MM.1S (cell line): ENCODE results near the gene POLR2M.

Source experiments
- CTCF ChIP-seq: fragments of 300-600 bp; sonication (generic); IDR thresholded peaks from 2 replicates; pipeline ENCODE4 v1.5.1; 2016; ENCODE audit warnings: antibody characterized with exemption, low read length, mixed read lengths
- EZH2 ChIP-seq: fragments of 300-600 bp; sonication (generic); optimal IDR thresholded peaks from 2 replicates; pipeline ENCODE3; 2017; ENCODE audit warnings: low read depth, mild to moderate bottlenecking, antibody characterized with exemption, low read length, mixed read lengths
- EZH2phosphoT487 ChIP-seq: fragments of 300-600 bp; sonication (generic); IDR thresholded peaks from 2 replicates; pipeline ENCODE4 v1.6.1; 2018; ENCODE audit warnings: antibody characterized with exemption, low read length

- TF ChIP-seq CTCF (peak; percentile 59), EZH2phosphoT487 (no peak), EZH2 (no peak)
These were observed 44.8 kb downstream of the POLR2M start for GRCh38 chr15:57751177-57751800.
